GM19240 (cell line): ENCODE data around the gene IGSF21.

Source experiments
- DNase-seq: peaks from one replicate; pipeline ENCODE4 v3.0.0; 2011; ENCODE audit warnings: low spot score; ENCODE audit not compliant: insufficient read length

IGSF21 gene

GRCh38 chr1:18417316-18418269 is 310.0 kb downstream of the IGSF21 start:
- no peak for DNase-seq

DNA sequence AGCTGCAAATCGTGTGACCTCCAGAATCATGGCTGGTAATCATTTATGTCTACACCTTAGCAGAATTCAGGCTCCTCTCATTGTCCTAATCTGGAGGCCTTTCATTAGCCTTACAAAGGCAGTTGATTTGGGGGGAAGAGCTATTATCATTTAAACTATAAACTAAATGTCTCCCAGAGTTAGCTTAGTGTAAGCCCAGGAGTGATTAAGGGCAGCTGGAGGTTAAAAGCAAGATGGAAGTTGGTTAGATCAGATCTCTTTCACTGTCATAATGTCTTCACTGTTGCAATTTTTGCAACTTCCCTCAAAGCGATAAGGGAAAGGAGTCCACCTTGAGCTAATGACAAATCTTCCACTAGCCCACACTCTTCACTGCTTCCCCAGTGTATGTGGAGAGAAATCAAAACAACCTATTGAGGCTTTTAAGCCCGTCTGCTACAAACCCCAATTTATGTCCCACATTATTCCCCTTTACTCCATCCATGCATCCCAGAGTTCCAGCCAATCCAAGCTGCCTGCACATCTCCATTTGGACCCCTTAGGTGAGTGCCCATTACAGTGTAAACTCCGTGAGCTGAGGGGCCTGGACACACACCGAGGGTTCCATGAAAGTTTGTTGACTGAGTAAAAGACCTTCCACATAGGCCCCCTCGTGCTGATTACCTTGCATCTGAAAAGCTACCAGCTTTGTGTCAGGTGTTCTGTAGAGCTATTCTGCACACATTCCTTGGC is 311.7 kb downstream of the IGSF21 start:
- DNase-seq, result no peak

- no peak for DNase-seq
Observed at GRCh38 chr1:18419845-18420184, 312.2 kb downstream of the IGSF21 start.

- no peak for DNase-seq
Observed at GRCh38 chr1:18422076-18422777, 314.6 kb downstream of the IGSF21 start.

- DNase-seq, result no peak
Observed at GRCh38 chr1:18422954-18423353, 315.4 kb downstream of the IGSF21 start.

- DNase-seq, result no peak
Observed at GRCh38 chr1:18426580-18426979, 319.0 kb downstream of the IGSF21 start.
